SK-N-SH treated with all-trans-retinoic acid at 6 μM for 48 hours (cell line): Measurements from ENCODE around the gene SRGAP1.

ENCODE experiments used
- BACH2 ChIP-seq: fragments of 250-450 bp; sonication (Bioruptor Pico); IDR thresholded peaks from 2 replicates; pipeline ENCODE4 v1.9.0; 2021; ENCODE audit warnings: mild to moderate bottlenecking, borderline replicate concordance
- CSRNP3 ChIP-seq: fragments of 250-450 bp; sonication (Bioruptor Pico); IDR thresholded peaks from 2 replicates; pipeline ENCODE4 v1.5.1; 2021; ENCODE audit warnings: mild to moderate bottlenecking, moderate library complexity
- ISL1 ChIP-seq: fragments of 250-450 bp; sonication (Bioruptor Pico); IDR thresholded peaks from 2 replicates; pipeline ENCODE4 v2.1.2; 2022; ENCODE audit warnings: mild to moderate bottlenecking, moderate library complexity
- OSR1 ChIP-seq: fragments of 250-450 bp; sonication (Bioruptor Pico); IDR thresholded peaks from 2 replicates; pipeline ENCODE4 v1.8.0; 2022; ENCODE audit warnings: moderate library complexity, mild to moderate bottlenecking, inconsistent platforms
- PATZ1 ChIP-seq: fragments of 250-450 bp; sonication (Bioruptor Pico); IDR thresholded peaks from 2 replicates; pipeline ENCODE4 v1.8.0; 2020; ENCODE audit warnings: mild to moderate bottlenecking, moderate library complexity, borderline replicate concordance
- PPARA ChIP-seq: fragments of 250-450 bp; sonication (Bioruptor Pico); IDR thresholded peaks from 2 replicates; pipeline ENCODE4 v1.5.0; 2020; ENCODE audit warnings: mild to moderate bottlenecking, borderline replicate concordance
- RARB ChIP-seq: fragments of 250-450 bp; sonication (Bioruptor Pico); IDR thresholded peaks from 2 replicates; pipeline ENCODE4 v1.8.0; 2021; ENCODE audit warnings: mild to moderate bottlenecking, moderate library complexity
- TOX ChIP-seq: fragments of 250-450 bp; sonication (Bioruptor Pico); IDR thresholded peaks from 2 replicates; pipeline ENCODE4 v1.8.0; 2021; ENCODE audit warnings: mild to moderate bottlenecking, moderate library complexity, borderline replicate concordance
- TSHZ2 ChIP-seq: fragments of 250-450 bp; sonication (Bioruptor Pico); IDR thresholded peaks from 2 replicates; pipeline ENCODE4 v1.5.0; 2020; ENCODE audit warnings: mild to moderate bottlenecking, moderate library complexity
- ZFP30 ChIP-seq: fragments of 450-650 bp; formaldehyde crosslinking; IDR thresholded peaks from 2 replicates; pipeline ENCODE4 v1.5.0; 2022; ENCODE audit warnings: mild to moderate bottlenecking, moderate library complexity
- ZNF70 ChIP-seq: fragments of 450-650 bp; formaldehyde crosslinking; IDR thresholded peaks from 2 replicates; pipeline ENCODE4 v1.5.0; 2020; ENCODE audit warnings: mild to moderate bottlenecking, moderate library complexity
- ZNF8 ChIP-seq: fragments of 450-650 bp; formaldehyde crosslinking; IDR thresholded peaks from 2 replicates; pipeline ENCODE4 v1.5.0; 2020; ENCODE audit warnings: mild to moderate bottlenecking, moderate library complexity

GRCh38 chr12:63900922-63901793, 56.7 kb downstream of the SRGAP1 start:
- TF ChIP-seq ZNF70 (CRISPR knock-in tag) (no peak), PPARA (CRISPR knock-in tag) (no peak), BACH2 (CRISPR knock-in tag) (no peak), TSHZ2 (CRISPR knock-in tag) (no peak), OSR1 (no peak), CSRNP3 (CRISPR knock-in tag) (no peak), RARB (no peak), ZNF8 (CRISPR knock-in tag) (no peak), PATZ1 (CRISPR knock-in tag) (no peak), ISL1 (no peak), ZFP30 (CRISPR knock-in tag) (no peak), TOX (CRISPR knock-in tag) (no peak)
